GM12864 (cell line): ENCODE measurements around the gene EVI5L.
A peak's percentile ranks its signal among the peaks of the same experiment; 100 is the strongest.
"Not testable (repeated sequence)": the region's sequence is repeated elsewhere in the genome, so short reads cannot be mapped to it uniquely, and the experiment has no call there.

Experiments used
- DNase-seq: peaks from one replicate; pipeline ENCODE4 v3.0.0-alpha.2; 2011; ENCODE audit warnings: low read depth
- H3K4me3 ChIP-seq: 2 replicates; pipeline ENCODE4 v1.5.1; 2011; ENCODE audit warnings: mild to moderate bottlenecking, low read depth, low read length, control low read depth
- CTCF ChIP-seq: IDR thresholded peaks from 2 replicates; pipeline ENCODE4 v1.5.1; 2011; ENCODE audit warnings: low read depth, mild to moderate bottlenecking, moderate library complexity, low read length, control low read depth, inconsistent platforms; ENCODE audit errors: missing control alignments

The EVI5L gene

GRCh38 chr19:7858109-7858770, 28.2 kb downstream of the EVI5L start:
- DNase-seq: no peak
- no peak overlapping the region for H3K4me3 ChIP-seq
- no peak for TF ChIP-seq CTCF

- DNase-seq, H3K4me3 ChIP-seq: not testable (repeated sequence)
These were observed 29.1 kb downstream of the EVI5L start for GRCh38 chr19:7859087-7859486.

DNA sequence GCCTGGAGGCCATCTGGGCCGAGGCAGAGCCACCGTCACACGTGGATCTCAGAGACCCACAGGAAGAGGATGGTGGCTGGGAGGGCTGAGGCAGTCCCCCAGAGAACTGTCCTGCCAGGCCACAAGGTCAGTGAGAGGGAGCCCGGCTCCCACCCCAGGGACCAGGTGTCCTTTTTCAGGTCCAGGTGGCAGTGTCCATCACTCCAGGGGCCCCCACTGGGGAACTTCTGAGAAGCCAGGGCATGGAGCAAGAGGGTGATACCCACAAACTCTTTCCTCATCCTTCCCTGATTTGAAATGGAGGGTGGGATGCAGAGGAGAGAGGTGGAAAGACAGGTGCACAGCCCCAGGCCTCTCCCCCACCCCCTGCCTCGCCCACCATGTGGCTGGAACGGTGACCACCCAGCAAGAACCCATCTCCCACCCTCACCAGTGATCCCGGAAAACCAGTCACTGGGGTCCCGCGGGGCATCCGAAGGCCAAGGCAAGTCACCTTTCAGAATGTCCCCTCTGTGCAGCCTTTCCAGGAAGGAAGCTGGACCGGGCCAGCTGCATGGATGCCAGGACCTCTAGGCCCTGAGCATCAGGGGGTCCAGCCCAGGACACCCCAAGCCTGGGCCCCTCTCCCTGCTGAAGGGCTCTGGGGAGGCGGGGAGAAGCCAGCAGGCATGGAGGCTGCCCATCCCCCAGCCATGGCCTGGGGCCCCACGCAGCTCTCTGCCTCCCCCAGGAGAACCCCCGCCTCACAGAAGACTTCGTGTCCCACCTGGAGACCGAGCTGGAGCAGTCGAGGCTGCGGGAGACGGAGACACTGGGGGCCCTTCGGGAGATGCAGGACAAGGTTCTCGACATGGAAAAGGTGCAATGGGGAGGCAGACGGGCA, 30.1 kb downstream of the EVI5L start:
- no peak overlapping the region for H3K4me3 ChIP-seq
- no peak for DNase-seq
- TF ChIP-seq CTCF: no peak

- TF ChIP-seq CTCF: no peak
- H3K4me3 ChIP-seq: no peak overlapping the region
- DNase-seq: no peak
These were observed 30.9 kb downstream of the EVI5L start for GRCh38 chr19:7860714-7861618.

DNA sequence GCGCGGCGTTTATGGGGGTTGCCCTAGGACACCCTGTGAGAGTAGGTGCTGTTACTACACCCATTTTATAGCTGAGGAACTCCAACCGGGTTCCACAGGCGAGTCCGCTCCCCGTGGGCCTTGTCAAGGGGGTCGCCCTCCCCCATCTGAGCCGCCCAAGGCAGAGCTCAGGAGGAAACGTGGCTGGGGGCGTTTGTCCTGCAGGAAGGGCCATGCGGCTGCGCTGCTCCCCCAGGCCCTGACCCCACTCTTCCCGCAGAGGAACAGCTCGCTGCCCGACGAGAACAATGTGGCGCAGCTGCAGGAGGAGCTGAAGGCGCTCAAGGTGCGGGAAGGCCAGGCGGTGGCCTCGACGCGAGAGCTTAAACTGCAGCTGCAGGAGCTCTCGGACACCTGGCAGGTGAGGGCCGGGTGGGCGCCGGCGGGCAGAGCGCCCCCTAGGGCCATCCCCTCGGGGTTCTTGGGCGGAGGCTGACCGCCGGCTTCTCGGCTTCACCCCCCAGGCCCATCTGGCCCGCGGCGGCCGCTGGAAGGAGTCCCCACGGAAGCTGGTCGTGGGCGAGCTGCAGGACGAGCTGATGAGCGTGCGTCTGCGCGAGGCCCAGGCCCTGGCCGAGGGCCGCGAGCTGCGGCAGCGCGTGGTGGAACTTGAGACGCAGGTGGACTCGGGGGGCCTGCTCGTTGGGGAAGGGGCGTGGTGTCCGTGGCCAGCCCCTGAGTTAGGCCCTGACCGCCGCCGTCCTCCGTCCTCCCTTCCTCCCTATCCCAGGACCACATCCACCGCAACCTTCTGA, 31.8 kb downstream of the EVI5L start:
- no peak for DNase-seq
- TF ChIP-seq CTCF: peak; percentile 25
- no peak overlapping the region for H3K4me3 ChIP-seq

DNA sequence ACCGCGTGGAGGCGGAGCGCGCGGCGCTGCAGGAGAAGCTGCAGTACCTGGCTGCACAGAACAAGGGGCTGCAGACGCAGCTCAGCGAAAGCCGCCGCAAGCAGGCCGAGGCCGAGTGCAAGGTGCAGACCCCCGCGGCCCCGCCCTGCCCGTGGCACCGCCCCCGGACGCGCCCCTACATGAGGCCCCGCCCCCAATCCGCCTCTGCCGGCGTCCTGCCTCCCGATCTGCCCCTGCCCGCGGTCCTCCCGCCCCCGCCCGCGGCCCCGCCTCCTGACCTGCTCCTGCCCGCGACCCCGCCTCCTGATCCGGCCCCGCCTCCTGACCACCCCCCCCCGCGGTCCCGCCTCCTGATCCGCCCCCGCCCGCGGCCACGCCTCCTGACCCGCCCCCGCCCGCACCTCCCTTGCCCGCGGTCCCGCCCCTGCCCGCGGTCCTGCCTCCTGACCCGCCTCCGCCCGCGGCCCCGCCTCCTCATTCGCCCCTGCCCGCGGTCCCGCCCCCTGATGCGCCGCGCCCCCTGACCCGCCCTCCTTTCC, 32.5 kb downstream of the EVI5L start:
- H3K4me3 ChIP-seq: no peak overlapping the region
- no peak for TF ChIP-seq CTCF
- DNase-seq: no peak
